GM23248 (cell line): Measurements from ENCODE around the gene PHKG1. TPM values are rescaled to one million over a fixed set of nuclear protein-coding genes. Genes with fewer than 3 reads are reported as not detected.
"Not testable (repeated sequence)": the region's sequence is repeated elsewhere in the genome, so short reads cannot be mapped to it uniquely, and the experiment has no call there.

Experiments
- DNase-seq: peaks from one replicate; pipeline ENCODE4 v3.0.0-alpha.2; 2015
- H2AFZ ChIP-seq: fragments of 200-600 bp; sonication (generic); 2 replicates; pipeline ENCODE4 v1.6.1; 2016; ENCODE audit warnings: antibody characterized with exemption
- H3F3A ChIP-seq: fragments of 200-600 bp; sonication (generic); 2 replicates; pipeline ENCODE4 v1.6.1; 2016; ENCODE audit warnings: mild to moderate bottlenecking, antibody characterized with exemption, mixed run types; ENCODE audit not compliant: insufficient read depth
- H3K27ac ChIP-seq: fragments of 200-600 bp; sonication (generic); 2 replicates; pipeline ENCODE4 v1.5.1; 2016; ENCODE audit warnings: mild to moderate bottlenecking
- H3K27me3 ChIP-seq: fragments of 200-600 bp; sonication (generic); replicated peaks from 2 replicates; pipeline ENCODE4 v1.6.1; 2016; ENCODE audit warnings: mild to moderate bottlenecking; ENCODE audit not compliant: insufficient read depth
- H3K36me3 ChIP-seq: fragments of 200-600 bp; sonication (generic); 2 replicates; pipeline ENCODE4 v1.6.1; 2016; ENCODE audit warnings: low read depth, mild to moderate bottlenecking
- H3K4me1 ChIP-seq: fragments of 200-600 bp; sonication (generic); 2 replicates; pipeline ENCODE4 v1.6.1; 2016; ENCODE audit warnings: mild to moderate bottlenecking; ENCODE audit not compliant: insufficient read depth
- H3K4me2 ChIP-seq: fragments of 200-600 bp; sonication (generic); one replicate; pipeline ENCODE4 v1.6.1; 2016; ENCODE audit warnings: mild to moderate bottlenecking; ENCODE audit not compliant: unreplicated experiment
- H3K4me3 ChIP-seq: fragments of 200-600 bp; sonication (generic); 2 replicates; pipeline ENCODE4 v1.5.1; 2016; ENCODE audit warnings: mild to moderate bottlenecking
- H3K79me2 ChIP-seq: fragments of 200-600 bp; sonication (generic); 2 replicates; pipeline ENCODE4 v1.6.1; 2016; ENCODE audit warnings: mild to moderate bottlenecking; ENCODE audit not compliant: insufficient read depth
- H3K9ac ChIP-seq: fragments of 200-600 bp; sonication (generic); 2 replicates; pipeline ENCODE4 v1.6.1; 2016; ENCODE audit warnings: mild to moderate bottlenecking
- H3K9me2 ChIP-seq: fragments of 200-600 bp; sonication (generic); 2 replicates; pipeline ENCODE4 v1.6.1; 2016; ENCODE audit warnings: mixed run types, mild to moderate bottlenecking, moderate library complexity; ENCODE audit not compliant: insufficient read depth
- H3K9me3 ChIP-seq: fragments of 200-600 bp; sonication (generic); one replicate; pipeline ENCODE4 v1.6.1; 2017; ENCODE audit warnings: low read depth
- H4K20me1 ChIP-seq: fragments of 200-600 bp; sonication (generic); 2 replicates; pipeline ENCODE4 v1.6.0; 2016; ENCODE audit not compliant: insufficient read depth
- EZH2 ChIP-seq: fragments of 200-600 bp; sonication (generic); IDR thresholded peaks from 2 replicates; pipeline ENCODE4 v1.6.1; 2018; ENCODE audit warnings: antibody characterized with exemption, mild to moderate bottlenecking; ENCODE audit not compliant: insufficient read depth, poor library complexity, severe bottlenecking
- EZH2phosphoT487 ChIP-seq: fragments of 200-600 bp; sonication (generic); IDR thresholded peaks from 2 replicates; pipeline ENCODE4 v1.6.1; 2018; ENCODE audit warnings: antibody characterized with exemption, moderate library complexity, mild to moderate bottlenecking, low read depth; ENCODE audit not compliant: insufficient read depth
- WGBS, 2 experiments: methylation state at CpG; one replicate each; pipeline ENCODE4 v1.1.6; 2015 to 2017; ENCODE audit warnings: low lambda C conversion rate in 2 of 2, low coverage in 1 of 2; ENCODE audit errors: missing lambda C conversion rate in 2 of 2; 5-methylcytosine and 5-hydroxymethylcytosine counted together
- in situ Hi-C: fragments of 300-500 bp; cut with MboI; formaldehyde crosslinking; loops from 2 replicates; pipeline ENCODE4 v1.15.0; 2020
- polyA plus RNA-seq: library from polyadenylated mRNA; unstranded; fragments of >200 nt; fragmentation: Nextera tagmentation; extraction: Ambion mirVana; gene quantifications from 2 replicates; pipeline ENCODE4 v1.2.1, GENCODE V29; 2016
- total RNA-seq: library from RNA; depleted of rRNA; stranded (reverse); fragments of >200 nt; shearing (Covaris generic); gene quantifications from 2 replicates; pipeline ENCODE4 v1.2.3, GENCODE V29; 2014

The PHKG1 gene
- total and polyA plus RNA-seq, 2 experiments from 2014 or later = 0.32 to 0.41 TPM

DNA sequence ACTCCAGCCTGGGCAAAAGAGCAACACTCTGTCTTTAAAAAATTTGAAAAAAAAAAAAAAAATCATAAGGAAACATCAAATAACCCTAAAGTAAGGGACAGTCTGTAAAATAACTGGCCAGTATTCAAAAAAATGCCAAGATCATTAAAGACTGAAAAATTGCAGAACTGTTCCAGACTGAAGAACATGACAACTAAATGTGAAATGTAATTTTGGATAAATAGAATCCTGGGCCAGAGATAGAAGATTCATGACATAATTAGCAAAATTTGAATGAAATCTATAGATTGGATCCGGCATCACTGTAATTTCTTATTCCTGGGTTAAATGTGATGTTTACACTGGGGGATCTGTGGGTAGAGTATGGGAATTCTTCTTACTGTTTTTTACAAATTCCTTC, 44.5 kb downstream of the PHKG1 start:
- Histone ChIP-seq H3K27ac (no peak overlapping the region), H3K79me2 (peaks cover 44% of the 10 kb centered on the region), H3K36me3 (peaks cover 4% of the 10 kb centered on the region; the same call in 1 of the 2 replicates), H3K4me1 (peaks cover 18% of the 10 kb centered on the region), H3K4me2 (no peak overlapping the region), H3K9ac (no peak overlapping the region), H3K9me2 (no peaks in the 10 kb centered on the region), H3K9me3 (no peaks in the 10 kb centered on the region), H3K27me3 (no peaks in the 10 kb centered on the region), H3K4me3 (no peak overlapping the region), H4K20me1 (no peaks in the 10 kb centered on the region), H2AFZ (no peak overlapping the region), H3F3A (peaks cover 30% of the 10 kb centered on the region; the same call in 1 of the 2 replicates)
- in situ Hi-C loops = no loop called here
- no peak for TF ChIP-seq EZH2
- no peak for TF ChIP-seq EZH2phosphoT487
- no peak for DNase-seq
- WGBS, 2 experiments = 98 to 100% methylated on average over 1 of the region's 1 CpG

DNA sequence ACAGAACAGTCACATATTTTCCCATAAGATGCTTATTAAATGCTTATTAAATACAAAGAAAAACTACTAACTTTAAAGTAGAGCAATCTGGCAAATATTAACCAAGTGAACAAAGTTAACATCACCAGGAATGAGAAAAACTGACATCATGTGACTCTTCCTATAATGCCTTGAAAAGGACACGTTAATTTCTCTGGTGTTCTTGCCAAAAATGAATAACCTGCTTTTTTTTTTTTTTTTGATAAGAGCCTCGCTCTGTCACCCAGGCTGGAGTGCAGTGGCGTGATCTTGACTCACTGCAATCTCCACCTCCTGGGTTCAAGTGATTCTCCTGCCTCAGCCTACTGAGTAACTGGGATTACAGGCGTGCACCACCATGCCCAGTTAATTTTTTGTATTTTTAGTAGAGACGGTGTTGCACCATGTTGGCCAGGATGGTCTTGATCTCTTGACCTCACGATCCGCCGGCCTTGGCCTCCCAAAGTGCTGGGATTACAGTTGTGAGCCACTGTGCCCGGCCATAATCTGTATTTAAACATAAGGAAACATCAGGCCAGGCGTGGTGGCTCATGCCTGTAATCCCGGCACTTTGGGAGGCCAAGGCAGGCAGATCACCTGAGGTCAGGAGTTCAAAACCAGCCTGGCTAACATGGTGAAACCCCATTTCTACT, 45.2 kb downstream of the PHKG1 start:
- H3K9ac ChIP-seq = 0 out of 2 replicates have a peak overlapping the region, but pooled peaks have one; percentile 14

DNA sequence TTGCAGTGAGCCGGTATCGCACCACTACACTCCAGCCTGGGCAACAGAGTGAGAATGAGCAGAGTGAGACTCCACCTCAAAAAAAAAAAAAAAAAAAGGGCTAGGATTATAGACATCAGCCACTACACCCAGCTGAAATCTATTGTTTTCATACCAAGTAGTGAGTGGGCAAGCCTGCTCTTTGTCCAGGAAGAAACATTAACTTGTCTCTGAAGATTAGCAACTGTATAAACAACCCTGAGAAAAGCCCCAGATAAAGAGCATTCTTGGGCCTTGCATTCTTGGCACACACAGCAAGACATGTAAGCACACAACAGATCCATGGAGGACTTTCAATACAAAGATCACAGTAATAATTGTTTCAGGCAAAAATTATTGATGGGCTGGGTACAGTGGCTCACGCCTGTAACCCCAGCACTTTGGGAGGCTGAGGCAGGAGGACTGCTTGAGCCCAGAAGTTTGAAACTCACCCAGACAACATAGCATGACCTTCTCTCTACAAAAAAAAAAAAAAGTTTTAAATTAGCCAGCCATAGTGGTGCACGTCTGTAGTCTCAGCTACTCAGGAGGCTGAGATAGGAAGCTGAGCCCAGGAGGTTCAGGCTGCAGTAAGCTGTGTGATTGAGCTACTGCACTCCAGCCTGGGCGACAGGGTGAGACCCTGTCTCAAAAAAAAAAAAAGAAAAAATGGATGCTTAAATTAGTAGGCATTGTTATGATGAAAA, 45.9 kb downstream of the PHKG1 start:
- H3K36me3 ChIP-seq = no peaks in the 10 kb centered on the region
- WGBS, 2 experiments = 57 to 58% methylated on average over 5 of the region's 5 CpGs
- TF ChIP-seq EZH2phosphoT487 = no peak
- no peak for TF ChIP-seq EZH2
- H3K9ac ChIP-seq = peak overlapping the region; percentile 14; the same call in 1 of the 2 replicates
- H3K27ac ChIP-seq = peak overlapping the region; percentile 73
- peaks cover 27% of the 10 kb centered on the region; the same call in 1 of the 2 replicates for H3F3A ChIP-seq
- no peak overlapping the region for H2AFZ ChIP-seq
- in situ Hi-C loops = no loop called here
- DNase-seq = peak; percentile 77
- H3K79me2 ChIP-seq = peaks cover 30% of the 10 kb centered on the region
- no peaks in the 10 kb centered on the region for H3K9me3 ChIP-seq
- H3K4me2 ChIP-seq = no peak overlapping the region
- no peaks in the 10 kb centered on the region for H3K9me2 ChIP-seq
- H3K27me3 ChIP-seq = no peaks in the 10 kb centered on the region
- no peak overlapping the region for H3K4me3 ChIP-seq
- peaks cover 10% of the 10 kb centered on the region for H3K4me1 ChIP-seq
- no peaks in the 10 kb centered on the region for H4K20me1 ChIP-seq

More for the DNA sequence above, 45.2 kb downstream of the PHKG1 start:
- H3K27ac ChIP-seq = peak overlapping the region; percentile 73
- H4K20me1 ChIP-seq, DNase-seq, H3K27me3 ChIP-seq, in situ Hi-C loops, H3K9me3 ChIP-seq, H3K36me3 ChIP-seq, H3K9me2 ChIP-seq, H3K4me2 ChIP-seq, H3K4me3 ChIP-seq, H2AFZ ChIP-seq: not testable (repeated sequence)
- WGBS, 2 experiments = 82% methylated on average over 11 of the region's 11 CpGs
- H3F3A ChIP-seq = peaks cover 27% of the 10 kb centered on the region; the same call in 1 of the 2 replicates
- peaks cover 37% of the 10 kb centered on the region for H3K79me2 ChIP-seq
- peaks cover 11% of the 10 kb centered on the region for H3K4me1 ChIP-seq

GRCh38 chr7:56045758-56046157, 47.0 kb downstream of the PHKG1 start:
- DNase-seq, H4K20me1 ChIP-seq: not testable (repeated sequence)
- peaks cover 24% of the 10 kb centered on the region for H3K79me2 ChIP-seq

More at GRCh38 chr7:56045758-56046157, 47.0 kb downstream of the PHKG1 start:
- H3K4me3 ChIP-seq, H3K9ac ChIP-seq, H3K9me2 ChIP-seq, H3K4me2 ChIP-seq, in situ Hi-C loops, H3K9me3 ChIP-seq, H3K36me3 ChIP-seq, H3K27ac ChIP-seq, H3K27me3 ChIP-seq, H2AFZ ChIP-seq: not testable (repeated sequence)
- H3F3A ChIP-seq = peaks cover 27% of the 10 kb centered on the region; the same call in 1 of the 2 replicates
- WGBS, 2 experiments = 91 to 94% methylated on average over 2 of the region's 2 CpGs
- H3K4me1 ChIP-seq = peaks cover 10% of the 10 kb centered on the region
